Parathyroid adenoma (tissue), 2 donors: ENCODE measurements around the gene NAGA.

Source experiments
- H2AFZ ChIP-seq: fragments of 300-600 bp; sonication (generic); one replicate; pipeline ENCODE4 v1.7.0; 2017; ENCODE audit warnings: antibody characterized with exemption, mild to moderate bottlenecking
- H3K27ac ChIP-seq: fragments of 300-600 bp; sonication (generic); one replicate; pipeline ENCODE4 v1.7.0; 2017
- H3K27me3 ChIP-seq: fragments of 300-600 bp; sonication (generic); one replicate; pipeline ENCODE4 v1.7.0; 2017; ENCODE audit warnings: low read length; ENCODE audit not compliant: control insufficient read depth, insufficient read depth
- H3K36me3 ChIP-seq: fragments of 300-600 bp; sonication (generic); one replicate; pipeline ENCODE4 v1.7.0; 2017; ENCODE audit warnings: low read length; ENCODE audit not compliant: control insufficient read depth, insufficient read depth
- H3K4me1 ChIP-seq: fragments of 300-600 bp; sonication (generic); one replicate; pipeline ENCODE4 v1.7.0; 2017; ENCODE audit warnings: control low read depth
- H3K4me2 ChIP-seq: fragments of 300-600 bp; sonication (generic); one replicate; pipeline ENCODE4 v1.7.0; 2017; ENCODE audit warnings: low read length
- H3K4me3 ChIP-seq: fragments of 300-600 bp; sonication (generic); one replicate; pipeline ENCODE4 v1.7.0; 2017; ENCODE audit warnings: low read depth, low read length
- H3K79me2 ChIP-seq: fragments of 300-600 bp; sonication (generic); one replicate; pipeline ENCODE4 v1.7.0; 2017; ENCODE audit warnings: control low read depth
- H3K9ac ChIP-seq: fragments of 300-600 bp; sonication (generic); one replicate; pipeline ENCODE4 v1.7.0; 2017; ENCODE audit warnings: mild to moderate bottlenecking
- H3K9me3 ChIP-seq: fragments of 300-600 bp; sonication (generic); one replicate; pipeline ENCODE4 v1.7.0; 2017; ENCODE audit warnings: low read length; ENCODE audit not compliant: control insufficient read depth
- TF ChIP-seq, protein P1 (sequence below): fragments of 300-600 bp; sonication (generic); IDR thresholded peaks from one replicate; pipeline ENCODE4 v1.7.0; 2017; ENCODE audit warnings: antibody characterized with exemption, mild to moderate bottlenecking
- donor health status: primary hyperparathyroidism.

Gene NAGA

DNA sequence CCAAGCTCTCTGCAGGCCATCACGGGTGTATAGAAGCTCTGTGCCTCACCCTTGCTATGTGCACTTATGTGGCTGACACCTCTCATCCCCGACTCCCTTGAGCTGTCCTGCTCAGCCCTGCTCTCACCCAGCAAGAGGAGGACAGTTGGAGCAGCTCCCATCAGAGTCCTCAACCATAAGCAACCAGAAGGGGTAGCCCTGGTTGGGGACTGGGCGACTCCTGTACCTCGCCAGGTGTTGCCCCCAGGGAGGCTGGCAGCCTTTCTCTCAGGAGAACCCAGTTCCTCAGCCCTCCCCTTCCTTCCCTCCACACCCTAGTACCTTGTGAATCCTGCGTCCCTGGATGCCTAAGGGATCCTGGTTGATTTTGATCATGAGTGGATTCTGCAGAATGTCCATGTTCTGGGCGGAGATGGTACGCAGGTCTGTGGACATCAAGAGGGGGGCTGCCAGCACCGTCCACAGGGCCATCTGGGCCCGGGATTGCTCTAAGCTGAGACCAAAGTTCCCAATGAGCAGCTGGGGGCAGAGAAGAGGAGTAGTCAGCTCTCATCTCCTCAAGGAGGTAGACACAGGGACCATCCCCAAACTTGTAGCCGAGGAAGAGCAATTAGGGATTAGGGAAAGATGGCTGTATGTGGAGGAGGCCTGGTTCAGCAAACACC, 8.0 kb downstream of the NAGA start:
- Histone ChIP-seq H3K4me1 (no peaks in the 10 kb centered on the region), H3K79me2 (no peaks in the 10 kb centered on the region), H3K27me3 (no peaks in the 10 kb centered on the region), H3K4me2 (no peak overlapping the region), H3K27ac (no peak overlapping the region), H3K4me3 (no peak overlapping the region), H3K9ac (no peak overlapping the region), H3K9me3 (no peaks in the 10 kb centered on the region), H3K36me3 (no peaks in the 10 kb centered on the region), H2AFZ (no peak overlapping the region)
- TF ChIP-seq, protein P1, sequence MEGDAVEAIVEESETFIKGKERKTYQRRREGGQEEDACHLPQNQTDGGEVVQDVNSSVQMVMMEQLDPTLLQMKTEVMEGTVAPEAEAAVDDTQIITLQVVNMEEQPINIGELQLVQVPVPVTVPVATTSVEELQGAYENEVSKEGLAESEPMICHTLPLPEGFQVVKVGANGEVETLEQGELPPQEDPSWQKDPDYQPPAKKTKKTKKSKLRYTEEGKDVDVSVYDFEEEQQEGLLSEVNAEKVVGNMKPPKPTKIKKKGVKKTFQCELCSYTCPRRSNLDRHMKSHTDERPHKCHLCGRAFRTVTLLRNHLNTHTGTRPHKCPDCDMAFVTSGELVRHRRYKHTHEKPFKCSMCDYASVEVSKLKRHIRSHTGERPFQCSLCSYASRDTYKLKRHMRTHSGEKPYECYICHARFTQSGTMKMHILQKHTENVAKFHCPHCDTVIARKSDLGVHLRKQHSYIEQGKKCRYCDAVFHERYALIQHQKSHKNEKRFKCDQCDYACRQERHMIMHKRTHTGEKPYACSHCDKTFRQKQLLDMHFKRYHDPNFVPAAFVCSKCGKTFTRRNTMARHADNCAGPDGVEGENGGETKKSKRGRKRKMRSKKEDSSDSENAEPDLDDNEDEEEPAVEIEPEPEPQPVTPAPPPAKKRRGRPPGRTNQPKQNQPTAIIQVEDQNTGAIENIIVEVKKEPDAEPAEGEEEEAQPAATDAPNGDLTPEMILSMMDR = no peak

GRCh38 chr22:42061041-42061440, 9.6 kb downstream of the NAGA start:
- H3K36me3 ChIP-seq = no peaks in the 10 kb centered on the region
- H2AFZ ChIP-seq = no peak overlapping the region
- H3K4me3 ChIP-seq = no peak overlapping the region
- no peaks in the 10 kb centered on the region for H3K79me2 ChIP-seq
- no peaks in the 10 kb centered on the region for H3K27me3 ChIP-seq
- no peak overlapping the region for H3K27ac ChIP-seq
- H3K9ac ChIP-seq = no peak overlapping the region
- TF ChIP-seq, protein P1 = no peak
- no peaks in the 10 kb centered on the region for H3K9me3 ChIP-seq
- H3K4me1 ChIP-seq = no peaks in the 10 kb centered on the region
- no peak overlapping the region for H3K4me2 ChIP-seq

DNA sequence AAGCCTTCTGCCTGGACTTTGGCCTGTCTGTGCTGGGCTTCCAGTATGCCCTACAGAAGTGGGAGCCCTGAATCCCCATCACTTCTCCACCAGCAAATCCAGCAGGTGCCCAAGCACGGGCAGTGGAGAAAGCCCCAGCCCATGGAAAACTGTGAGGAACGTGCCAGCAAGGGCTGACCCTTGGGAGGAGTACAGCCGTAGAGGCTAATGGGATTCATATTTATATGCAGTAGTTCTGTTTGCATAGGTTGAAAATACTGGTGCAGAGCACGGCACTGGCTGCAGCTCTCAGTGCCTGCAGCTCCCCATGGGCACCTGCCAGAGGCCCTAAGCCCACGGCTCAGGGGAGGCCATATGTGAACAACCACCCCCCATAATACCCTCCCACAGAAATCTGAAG, 10.1 kb downstream of the NAGA start:
- H3K9me3 ChIP-seq = no peaks in the 10 kb centered on the region
- H3K4me3 ChIP-seq = no peak overlapping the region
- H3K4me1 ChIP-seq = no peaks in the 10 kb centered on the region
- H3K9ac ChIP-seq = no peak overlapping the region
- TF ChIP-seq, protein P1 = no peak
- no peaks in the 10 kb centered on the region for H3K36me3 ChIP-seq
- H3K79me2 ChIP-seq = no peaks in the 10 kb centered on the region
- H3K27me3 ChIP-seq = no peaks in the 10 kb centered on the region
- H2AFZ ChIP-seq = no peak overlapping the region
- H3K4me2 ChIP-seq = no peak overlapping the region
- no peak overlapping the region for H3K27ac ChIP-seq

GRCh38 chr22:42056757-42057511, 13.7 kb downstream of the NAGA start:
- H3K4me2 ChIP-seq = no peak overlapping the region
- H3K4me3 ChIP-seq = no peak overlapping the region
- no peak overlapping the region for H3K9ac ChIP-seq
- no peaks in the 10 kb centered on the region for H3K4me1 ChIP-seq
- no peak overlapping the region for H3K27ac ChIP-seq
- H2AFZ ChIP-seq = no peak overlapping the region
- H3K9me3 ChIP-seq = no peaks in the 10 kb centered on the region
- no peaks in the 10 kb centered on the region for H3K36me3 ChIP-seq
- no peaks in the 10 kb centered on the region for H3K79me2 ChIP-seq
- H3K27me3 ChIP-seq = no peaks in the 10 kb centered on the region
- TF ChIP-seq, protein P1 = no peak
